ENCODE data around the gene FCRLA. TPM values are rescaled to one million over a fixed set of nuclear protein-coding genes. Genes with fewer than 3 reads are reported as not detected.
A peak's percentile ranks its signal among the peaks of the same experiment; 100 is the strongest.
"Not testable (repeated sequence)": the region's sequence is repeated elsewhere in the genome, so short reads cannot be mapped to it uniquely, and the experiment has no call there.

Gene FCRLA
- total and polyA plus RNA-seq, 4 donors, result 0.10 to 0.57 (median 0.38) TPM; not detected in 1

DNA sequence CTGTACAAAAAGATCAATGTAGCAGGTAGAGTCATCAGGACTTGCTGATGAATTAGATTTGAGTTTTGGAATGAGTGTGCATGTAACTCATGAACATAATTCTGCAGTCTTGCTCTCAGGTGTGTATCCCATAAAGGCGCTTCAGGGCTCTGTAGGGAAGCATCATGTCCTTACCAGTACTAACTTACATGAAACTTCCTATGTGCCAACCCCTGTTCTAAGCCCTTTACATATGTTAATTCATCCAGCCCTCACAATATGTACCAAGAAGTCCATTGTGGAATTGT is 12.2 kb downstream of the FCRLA start:
- Histone ChIP-seq H3K4me3 (ENCODE audit: low read length in 2 of 2) (no peak overlapping the region), H3K36me3 (ENCODE audit: control insufficient read depth in 1 of 2, insufficient read depth in 2 of 2, low read length in 1 of 2) (no peaks in the 10 kb centered on the region), H3K27ac (ENCODE audit: low read depth in 1 of 2, low read length in 2 of 2) (no peak overlapping the region), H3K9me3 (ENCODE audit: control insufficient read depth, low read length) (no peaks in the 10 kb centered on the region), H3K4me1 (ENCODE audit: control insufficient read depth in 1 of 2, insufficient read depth in 2 of 2, low read length in 2 of 2) (no peaks in the 10 kb centered on the region), H3K27me3 (ENCODE audit: control insufficient read depth in 1 of 2, insufficient read depth in 2 of 2, low read length in 1 of 2) (no peaks in the 10 kb centered on the region)
- DNase-seq, result no peak
- intact Hi-C loops (cut with DNase I), result no loop called here
- 97 to 100% methylated on average over 1 of the region's 1 CpG for WGBS, 2 donors
- ATAC-seq (ENCODE audit: low FRiP score), result no peak

DNA sequence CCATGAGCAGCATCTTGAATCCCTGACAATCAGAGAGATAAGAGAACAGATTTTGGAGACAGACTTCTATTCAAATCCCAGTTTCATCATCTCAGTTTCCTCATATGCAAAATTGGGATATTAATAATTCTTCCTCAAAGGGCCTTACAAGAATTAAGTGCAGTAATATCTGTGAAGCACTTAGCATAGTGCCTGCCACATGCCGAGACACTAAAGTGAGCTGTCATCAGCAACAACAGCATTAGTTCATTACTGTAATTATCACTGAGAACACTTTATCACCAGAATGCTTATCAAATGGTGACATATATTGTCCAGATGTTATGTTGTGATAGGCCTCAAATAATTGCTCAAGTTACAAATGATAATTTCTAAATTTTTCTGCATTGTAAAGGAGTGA is 13.4 kb downstream of the FCRLA start:
- Histone ChIP-seq H3K27me3 (ENCODE audit: control insufficient read depth in 1 of 2, insufficient read depth in 2 of 2, low read length in 1 of 2) (no peaks in the 10 kb centered on the region), H3K36me3 (ENCODE audit: control insufficient read depth in 1 of 2, insufficient read depth in 2 of 2, low read length in 1 of 2) (no peaks in the 10 kb centered on the region), H3K4me3 (ENCODE audit: low read length in 2 of 2) (no peak overlapping the region), H3K4me1 (ENCODE audit: control insufficient read depth in 1 of 2, insufficient read depth in 2 of 2, low read length in 2 of 2) (no peaks in the 10 kb centered on the region), H3K9me3 (ENCODE audit: control insufficient read depth, low read length) (no peaks in the 10 kb centered on the region), H3K27ac (ENCODE audit: low read depth in 1 of 2, low read length in 2 of 2) (no peak overlapping the region)
- intact Hi-C loops (cut with DNase I), result no loop called here
- 86 to 88% methylated on average over 1 of the region's 1 CpG for WGBS, 2 donors
- ATAC-seq (ENCODE audit: low FRiP score), result no peak
- no peak for DNase-seq

GRCh38 chr1:161720956-161721737 is 14.1 kb downstream of the FCRLA start, which contains the start of gene FCRLB:
TSS of gene FCRLB (plus strand) at chr1:161721544. CDS start at chr1:161722673, 1,129 bp downstream.
- Histone ChIP-seq H3K27ac (ENCODE audit: low read depth in 1 of 2, low read length in 2 of 2) (no peak within 1 kb of the TSS), H3K4me1 (ENCODE audit: control insufficient read depth in 1 of 2, insufficient read depth in 2 of 2, low read length in 2 of 2) (no peaks in the 10 kb centered on the region), H3K36me3 (ENCODE audit: control insufficient read depth in 1 of 2, insufficient read depth in 2 of 2, low read length in 1 of 2) (no peaks in the 10 kb centered on the region), H3K4me3 (ENCODE audit: low read length in 2 of 2) (no peak within 1 kb of the TSS), H3K27me3 (ENCODE audit: control insufficient read depth in 1 of 2, insufficient read depth in 2 of 2, low read length in 1 of 2) (no peaks in the 10 kb centered on the region), H3K9me3 (ENCODE audit: control insufficient read depth, low read length) (no peaks in the 10 kb centered on the region)
- intact Hi-C loops (cut with DNase I), result no loop called here
- ATAC-seq (ENCODE audit: low FRiP score) (no peak), DNase-seq (no peak)
- WGBS, 2 donors, result 33 to 55% methylated on average over 4 of the region's 4 CpGs

- H3K27ac ChIP-seq (ENCODE audit: low read depth in 1 of 2, low read length in 2 of 2), result no peak overlapping the region
- no peaks in the 10 kb centered on the region for H3K9me3 ChIP-seq (ENCODE audit: control insufficient read depth, low read length)
- H3K27me3 ChIP-seq (ENCODE audit: control insufficient read depth in 1 of 2, insufficient read depth in 2 of 2, low read length in 1 of 2), result no peaks in the 10 kb centered on the region
- H3K36me3 ChIP-seq (ENCODE audit: control insufficient read depth in 1 of 2, insufficient read depth in 2 of 2, low read length in 1 of 2), result no peaks in the 10 kb centered on the region
- DNase-seq, result no peak
- no peak for ATAC-seq (ENCODE audit: low FRiP score)
- H3K4me1 ChIP-seq (ENCODE audit: control insufficient read depth in 1 of 2, insufficient read depth in 2 of 2, low read length in 2 of 2), result no peaks in the 10 kb centered on the region
- 74% methylated on average over 8 of the region's 8 CpGs for whole genome bisulfite sequencing, 2 donors
- no peak overlapping the region for H3K4me3 ChIP-seq (ENCODE audit: low read length in 2 of 2)
- intact Hi-C loops (cut with DNase I), result no loop called here
Observed at GRCh38 chr1:161721738-161722343, 14.8 kb downstream of the FCRLA start.

DNA sequence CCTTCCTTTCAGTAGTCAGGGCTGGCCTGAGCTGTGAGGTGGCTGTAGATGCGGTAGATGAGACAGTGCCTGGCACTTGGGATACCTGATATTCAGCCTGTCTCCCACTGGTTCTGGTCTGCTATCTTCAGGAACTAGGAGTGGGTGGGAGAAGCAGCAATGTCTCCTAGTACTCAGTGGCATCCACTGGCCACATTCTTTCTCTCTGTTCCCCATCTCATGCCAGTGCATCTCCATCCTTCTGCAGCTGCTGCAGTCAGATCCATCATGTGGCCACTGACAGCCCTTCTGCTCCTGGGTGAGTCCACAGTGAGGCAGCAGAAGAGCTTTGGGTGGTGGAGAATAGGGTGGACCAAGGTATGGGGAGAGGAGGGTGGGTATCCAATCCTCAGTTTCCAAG is 15.4 kb downstream of the FCRLA start:
- H3K27me3 ChIP-seq (ENCODE audit: control insufficient read depth in 1 of 2, insufficient read depth in 2 of 2, low read length in 1 of 2), result no peaks in the 10 kb centered on the region
- no peak overlapping the region for H3K4me3 ChIP-seq (ENCODE audit: low read length in 2 of 2)
- no peak for DNase-seq
- no peaks in the 10 kb centered on the region for H3K4me1 ChIP-seq (ENCODE audit: control insufficient read depth in 1 of 2, insufficient read depth in 2 of 2, low read length in 2 of 2)
- H3K9me3 ChIP-seq (ENCODE audit: control insufficient read depth, low read length), result no peaks in the 10 kb centered on the region
- no peaks in the 10 kb centered on the region for H3K36me3 ChIP-seq (ENCODE audit: control insufficient read depth in 1 of 2, insufficient read depth in 2 of 2, low read length in 1 of 2)
- whole genome bisulfite sequencing, 2 donors, result 88 to 93% methylated on average over 1 of the region's 1 CpG
- ATAC-seq (ENCODE audit: low FRiP score), result no peak
- intact Hi-C loops (cut with DNase I), result no loop called here
- no peak overlapping the region for H3K27ac ChIP-seq (ENCODE audit: low read depth in 1 of 2, low read length in 2 of 2)

DNA sequence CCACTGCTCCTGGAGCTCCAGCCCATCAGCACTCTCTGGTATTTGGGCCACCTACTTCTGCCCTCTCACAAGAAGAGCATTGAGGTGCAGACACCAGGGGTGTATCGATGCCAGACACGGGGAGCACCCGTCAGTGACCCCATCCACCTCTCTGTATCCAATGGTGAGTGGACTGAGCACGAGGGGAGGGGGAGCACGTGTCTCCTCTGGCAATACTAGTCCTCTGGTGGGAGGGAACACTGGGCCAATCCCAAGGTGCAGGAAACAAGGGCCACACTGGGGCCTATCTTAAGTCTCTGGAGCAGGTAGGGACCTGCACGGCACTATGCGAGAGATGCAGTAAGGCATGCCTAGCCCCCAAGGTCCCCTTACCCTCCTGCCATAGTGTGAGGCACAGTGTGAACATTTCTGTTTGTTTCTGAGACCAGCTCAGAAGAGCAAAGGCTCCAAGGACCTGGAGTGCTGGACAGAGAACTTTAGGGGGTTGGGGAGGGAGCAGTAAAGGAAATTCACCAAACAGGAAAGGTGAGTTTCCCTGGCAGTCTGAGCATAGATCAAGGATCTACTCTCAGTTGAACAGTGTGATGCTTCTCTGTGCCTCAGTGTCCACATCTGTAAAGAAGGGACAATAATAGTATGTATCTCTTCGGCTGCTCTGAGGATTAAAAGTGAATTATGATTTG is 16.6 kb downstream of the FCRLA start:
- Histone ChIP-seq H3K36me3 (ENCODE audit: control insufficient read depth in 1 of 2, insufficient read depth in 2 of 2, low read length in 1 of 2) (no peaks in the 10 kb centered on the region), H3K27me3 (ENCODE audit: control insufficient read depth in 1 of 2, insufficient read depth in 2 of 2, low read length in 1 of 2) (no peaks in the 10 kb centered on the region), H3K4me1 (ENCODE audit: control insufficient read depth in 1 of 2, insufficient read depth in 2 of 2, low read length in 2 of 2) (no peaks in the 10 kb centered on the region), H3K4me3 (ENCODE audit: low read length in 2 of 2) (no peak overlapping the region), H3K9me3 (ENCODE audit: control insufficient read depth, low read length) (no peaks in the 10 kb centered on the region), H3K27ac (ENCODE audit: low read depth in 1 of 2, low read length in 2 of 2) (no peak overlapping the region)
- DNase-seq (no peak), ATAC-seq (ENCODE audit: low FRiP score) (no peak)
- 80 to 86% methylated on average over 8 of the region's 8 CpGs for WGBS, 2 donors
- intact Hi-C loops (cut with DNase I), result no loop called here

DNA sequence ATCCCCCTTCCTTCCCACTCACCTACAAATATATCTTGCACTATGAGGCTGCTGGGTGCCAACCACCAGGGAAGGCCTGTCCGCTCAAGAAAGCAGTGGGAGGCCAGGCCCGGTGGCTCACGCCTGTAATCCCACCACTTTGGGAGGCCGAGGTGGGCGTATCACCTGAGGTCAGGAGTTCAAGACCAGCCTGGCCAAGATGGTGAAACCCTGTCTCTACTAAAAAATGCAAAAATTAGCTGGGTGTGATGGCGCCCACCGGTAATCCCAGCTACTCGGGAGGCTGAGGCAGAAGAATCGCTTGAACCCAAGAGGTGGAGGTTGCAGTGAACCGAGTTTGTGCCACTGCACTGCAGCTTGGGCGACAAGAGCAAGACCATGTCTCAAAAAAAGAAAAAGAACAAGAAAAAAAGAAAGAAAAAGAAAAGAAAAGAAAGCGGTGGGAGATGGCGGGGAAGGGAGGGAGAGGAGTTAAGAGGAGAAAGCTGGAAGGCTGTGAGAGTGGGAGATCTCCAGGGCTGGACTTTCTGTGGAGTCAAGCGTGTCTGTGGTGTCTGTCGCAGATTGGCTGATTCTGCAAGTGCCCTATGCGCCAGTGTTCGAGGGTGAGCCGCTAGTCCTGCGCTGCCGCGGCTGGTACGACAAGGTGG is 18.4 kb downstream of the FCRLA start:
- DNase-seq; intact Hi-C loops (cut with DNase I); H3K4me1 ChIP-seq (ENCODE audit: control insufficient read depth in 1 of 2, insufficient read depth in 2 of 2, low read length in 2 of 2); H3K9me3 ChIP-seq (ENCODE audit: control insufficient read depth, low read length); H3K36me3 ChIP-seq (ENCODE audit: control insufficient read depth in 1 of 2, insufficient read depth in 2 of 2, low read length in 1 of 2); H3K27ac ChIP-seq (ENCODE audit: low read depth in 1 of 2, low read length in 2 of 2); H3K27me3 ChIP-seq (ENCODE audit: control insufficient read depth in 1 of 2, insufficient read depth in 2 of 2, low read length in 1 of 2); ATAC-seq (ENCODE audit: low FRiP score): not testable (repeated sequence)
- H3K4me3 ChIP-seq (ENCODE audit: low read length in 2 of 2), result peak overlapping the region; percentile 45 to 57
- 42% methylated on average over 22 of the region's 22 CpGs for WGBS, 2 donors

- DNase-seq (peak; percentile 74 to 81), ATAC-seq (ENCODE audit: low FRiP score) (peak; percentile 50)
- WGBS, 2 donors, result 0 to 1% methylated on average over 34 of the region's 34 CpGs
- H3K4me3 ChIP-seq (ENCODE audit: low read length in 2 of 2), result peak overlapping the region; percentile 45 to 57
- intact Hi-C loops (cut with DNase I), result no loop called here
- no peaks in the 10 kb centered on the region for H3K36me3 ChIP-seq (ENCODE audit: control insufficient read depth in 1 of 2, insufficient read depth in 2 of 2, low read length in 1 of 2)
- H3K27me3 ChIP-seq (ENCODE audit: control insufficient read depth in 1 of 2, insufficient read depth in 2 of 2, low read length in 1 of 2), result no peaks in the 10 kb centered on the region
- H3K4me1 ChIP-seq (ENCODE audit: control insufficient read depth in 1 of 2, insufficient read depth in 2 of 2, low read length in 2 of 2), result no peaks in the 10 kb centered on the region
- no peaks in the 10 kb centered on the region for H3K9me3 ChIP-seq (ENCODE audit: control insufficient read depth, low read length)
- H3K27ac ChIP-seq (ENCODE audit: low read depth in 1 of 2, low read length in 2 of 2), result peak overlapping the region in 1 of 2 donors; percentile 60
Observed at GRCh38 chr1:161725908-161726472, 19.0 kb downstream of the FCRLA start.

Measured in aorta (tissue), 5 donors.